HG02610 (cell line): ENCODE measurements around the gene UBR1.
"Not testable (repeated sequence)": the region's sequence is repeated elsewhere in the genome, so short reads cannot be mapped to it uniquely, and the experiment has no call there.

ENCODE experiments used
- ATAC-seq: cut with Tn5 transposase; IDR thresholded peaks from one replicate; pipeline ENCODE4 v1.9.1; 2021; ENCODE audit warnings: mild to moderate bottlenecking, moderate library complexity; ENCODE audit not compliant: unreplicated experiment

Gene UBR1

DNA sequence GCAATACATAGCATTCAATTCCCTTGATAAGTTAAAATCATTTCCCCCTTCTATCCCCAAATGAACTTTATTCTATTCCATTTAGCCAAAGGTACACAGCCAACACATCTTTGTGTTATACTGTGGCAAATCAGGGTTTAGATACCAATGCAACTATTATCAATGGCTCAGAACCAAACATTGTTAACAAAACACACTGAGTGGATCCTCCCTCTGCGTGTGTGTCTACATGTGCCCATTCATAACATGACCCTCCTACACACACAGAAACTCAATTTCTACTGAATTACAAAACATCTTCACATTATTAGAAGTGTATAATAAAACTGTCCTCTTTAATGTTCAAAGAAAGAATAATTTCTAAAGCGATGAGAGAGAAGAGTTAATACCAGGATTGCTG is 186.5 kb downstream of the UBR1 start:
- no peak for ATAC-seq

DNA sequence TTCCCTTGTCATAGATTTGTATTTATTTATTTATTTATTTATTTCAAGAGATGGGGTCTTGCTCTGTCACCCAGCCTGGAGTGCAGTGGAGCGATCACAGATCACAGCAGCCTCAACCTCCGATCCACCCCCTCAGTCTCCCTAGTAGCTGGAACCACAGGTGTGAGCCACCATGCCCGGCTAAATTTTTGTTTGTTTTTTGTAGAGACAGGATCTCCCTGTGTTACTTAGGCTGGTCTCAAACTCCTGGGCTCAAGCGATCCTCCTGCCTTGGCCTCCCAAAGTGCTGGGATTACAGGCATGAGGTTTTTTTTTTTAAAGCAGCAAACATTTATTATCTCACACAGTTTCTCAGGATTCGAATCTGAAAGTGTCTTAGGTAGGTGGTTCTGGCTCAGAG is 187.8 kb downstream of the UBR1 start:
- ATAC-seq = no peak

DNA sequence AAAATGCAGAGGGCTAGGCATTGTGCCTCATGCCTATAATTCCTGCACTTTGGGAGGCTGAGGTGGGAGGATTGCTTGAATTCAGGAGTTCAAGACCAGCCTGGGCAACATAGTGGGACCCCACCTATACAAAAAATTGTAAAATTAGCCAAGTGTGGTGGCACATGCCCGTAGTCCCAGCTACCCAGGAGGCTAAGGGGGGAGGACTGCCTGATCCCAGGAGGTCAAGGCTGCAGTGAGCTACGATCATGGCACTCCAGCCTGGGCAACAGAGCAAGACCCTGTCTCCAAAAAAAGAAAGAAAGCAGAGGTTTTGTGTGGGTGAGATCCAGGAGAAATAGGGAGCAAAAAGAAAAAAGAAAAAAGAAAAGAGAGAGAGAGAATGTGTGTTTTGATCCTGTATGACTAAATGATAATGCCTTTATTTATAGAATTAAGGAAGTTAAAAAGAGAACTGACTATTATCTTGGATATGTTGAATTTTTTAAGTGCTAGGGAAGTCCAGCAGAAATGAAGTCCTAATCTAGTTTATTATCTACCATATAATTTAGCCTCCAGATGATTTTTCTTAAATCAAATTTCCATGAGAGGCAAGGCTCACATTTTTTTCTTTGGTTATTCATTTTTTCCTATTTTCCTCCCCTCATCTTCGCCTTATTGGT is 190.1 kb downstream of the UBR1 start:
- no peak for ATAC-seq

DNA sequence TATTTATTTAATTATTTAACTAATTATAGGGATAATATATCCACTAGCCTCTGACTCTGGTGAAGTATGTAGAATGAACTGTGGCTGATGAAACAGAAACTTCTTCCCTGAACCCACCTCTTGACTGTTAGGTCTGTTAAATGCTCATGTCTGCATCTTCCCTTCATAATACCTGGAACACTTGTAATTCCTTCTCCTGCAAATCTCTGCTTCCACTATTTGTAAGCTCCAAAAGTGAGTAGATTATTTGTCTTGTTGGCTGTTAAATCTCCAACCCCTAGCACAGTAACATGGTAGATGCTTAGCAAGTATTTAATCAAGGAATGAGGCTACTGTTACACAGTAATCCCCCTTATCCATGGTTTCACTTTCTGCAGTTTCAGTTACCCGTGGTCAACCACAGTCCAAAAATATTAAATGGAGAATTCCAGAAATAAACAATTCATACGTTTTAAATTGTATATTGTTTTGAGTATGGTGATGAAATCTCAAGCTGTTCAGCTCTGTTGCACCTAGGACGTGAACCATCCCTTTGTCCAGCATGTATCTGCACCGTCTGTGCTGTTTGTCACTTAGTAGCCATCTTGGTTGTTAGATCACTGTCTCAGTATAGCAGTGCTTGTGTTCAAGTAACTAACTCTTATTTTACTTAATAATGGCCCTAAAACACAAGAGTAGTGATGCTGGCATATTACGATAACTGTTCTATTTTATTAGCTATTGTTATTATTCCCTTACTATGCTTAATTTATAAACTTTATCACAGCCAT is 190.9 kb downstream of the UBR1 start:
- no peak for ATAC-seq

DNA sequence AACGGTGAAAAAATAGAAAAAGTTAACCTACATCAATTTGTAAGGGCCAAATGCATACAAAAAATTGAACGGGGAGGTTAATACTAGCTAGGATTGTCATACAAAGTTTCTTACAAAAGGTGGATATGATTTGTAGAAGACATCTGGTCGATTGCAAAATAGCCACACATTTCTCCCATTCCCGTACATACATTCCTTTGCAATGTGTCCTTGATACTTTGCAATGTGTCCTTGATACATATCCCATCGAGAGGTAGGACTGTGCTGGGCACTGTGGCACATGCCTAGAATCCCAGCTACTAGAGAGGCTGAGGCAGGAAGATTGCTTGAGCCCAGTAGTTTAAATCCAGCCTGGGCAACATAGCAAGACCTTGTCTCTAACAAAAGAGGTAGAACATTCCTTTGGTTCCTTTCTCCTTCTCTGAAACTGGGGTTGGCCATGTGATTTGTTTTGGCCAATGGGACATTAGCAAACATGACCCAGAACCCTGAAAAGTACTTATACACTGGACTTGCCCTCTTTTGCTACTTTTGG is 194.7 kb downstream of the UBR1 start:
- no peak for ATAC-seq

DNA sequence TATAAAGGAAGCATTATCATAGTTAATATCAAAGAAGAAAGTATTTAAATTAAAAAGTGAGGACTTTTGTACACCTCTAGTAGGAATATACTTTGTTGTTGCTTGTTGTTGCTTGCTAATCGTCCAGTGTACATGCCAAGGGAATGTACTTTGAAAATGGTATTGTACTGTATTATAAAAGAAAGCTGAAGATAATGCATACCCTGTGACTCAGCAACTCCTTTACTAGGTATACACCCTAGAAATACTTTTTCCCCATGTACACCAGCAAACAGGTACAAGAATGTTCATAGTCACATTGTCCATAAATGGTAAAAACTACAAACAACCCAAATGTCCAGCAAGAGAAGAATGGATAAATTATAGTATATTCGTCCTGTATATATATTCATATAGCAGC is 197.3 kb downstream of the UBR1 start:
- no peak for ATAC-seq

DNA sequence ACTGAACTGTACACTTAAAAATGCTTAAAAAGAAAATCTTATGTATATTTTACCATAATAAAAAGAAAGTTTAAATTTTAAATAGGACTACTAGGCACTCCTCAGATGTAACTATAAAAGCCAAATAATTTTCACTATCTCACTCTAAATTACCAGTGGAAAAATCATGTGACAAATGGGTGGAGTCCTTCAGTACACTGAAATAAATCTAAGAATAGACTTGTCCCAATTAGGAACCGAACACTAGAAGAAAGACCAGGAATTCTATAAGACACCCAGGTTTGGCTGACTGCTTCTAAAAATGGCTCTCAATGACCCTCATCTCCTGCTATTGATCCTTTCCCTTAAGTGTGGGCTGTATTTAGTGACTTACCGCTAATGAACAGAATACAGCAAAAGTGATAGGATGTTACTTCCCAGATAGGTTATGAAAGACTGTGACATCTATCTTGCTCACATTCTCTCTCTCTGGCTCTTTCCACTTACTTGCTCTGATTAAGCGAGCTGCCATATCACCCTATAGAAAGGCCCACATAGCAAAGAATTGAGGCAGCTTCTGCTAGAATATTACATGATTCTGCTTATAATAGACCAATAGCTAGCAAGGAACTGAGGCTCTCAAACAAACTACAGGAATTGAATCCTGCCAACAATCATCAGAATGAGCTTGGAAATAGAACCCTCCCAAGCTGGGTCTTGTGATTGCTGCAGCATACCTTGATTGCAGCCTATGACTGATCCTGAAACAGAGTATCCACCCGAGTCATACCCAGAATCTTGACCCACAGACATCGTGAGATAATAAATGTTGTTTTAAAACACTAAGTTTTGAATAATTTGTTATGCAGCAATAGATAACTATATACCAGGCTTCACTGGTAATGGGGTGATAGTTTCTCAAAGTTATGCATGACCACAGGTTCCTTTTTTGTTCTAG is 202.2 kb downstream of the UBR1 start:
- ATAC-seq = peak; percentile 49

DNA sequence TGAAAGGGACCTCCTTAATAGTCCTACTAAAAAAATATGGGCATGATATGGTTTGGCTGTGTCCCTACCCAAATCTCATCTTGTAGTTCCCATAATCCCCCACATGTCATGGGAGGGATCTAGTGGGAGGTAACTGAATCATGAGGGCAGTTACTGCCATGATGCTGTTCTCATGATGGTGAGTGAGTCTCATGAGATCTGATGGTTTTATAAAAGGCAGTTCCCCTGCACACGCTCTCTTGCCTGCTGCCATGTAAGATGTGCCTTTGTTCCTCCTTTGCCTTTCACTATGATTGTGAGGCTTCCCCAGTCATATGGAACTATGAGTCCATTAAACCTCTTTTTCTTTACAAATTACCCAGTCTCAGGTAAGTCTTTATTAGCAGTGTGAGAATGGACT is 211.9 kb downstream of the UBR1 start:
- not testable (repeated sequence) for ATAC-seq
